K562 (cell line): ENCODE measurements around the gene CAPZA1.

Source experiments
- CTCF ChIP-seq, 3 experiments: IDR thresholded peaks in 2 of 3; conservative IDR thresholded peaks in 1 of 3; 2 replicates each; pipeline ENCODE4 v1.5.1; 2011 to 2012; ENCODE audit warnings: low read length in 3 of 3, mild to moderate bottlenecking in 3 of 3, control low read depth in 2 of 3, improper control_type of control experiment in 1 of 3, inconsistent platforms in 1 of 3, low read depth in 1 of 3, mixed read lengths in 1 of 3, moderate library complexity in 1 of 3; ENCODE audit not compliant: insufficient read depth in 2 of 3
- NR3C1 ChIP-seq: sonication (generic); formaldehyde crosslinking; IDR thresholded peaks from 2 replicates; pipeline ENCODE4 v1.8.1; 2022; ENCODE audit warnings: missing genetic modification reagents
- POLR2A ChIP-seq: fragments of 450-650 bp; conservative IDR thresholded peaks from 2 replicates; pipeline ENCODE4 v1.6.1; 2016
- TF ChIP-seq, protein P1 (sequence below), 2 experiments: fragments of 150-350 bp in 1 of 2; IDR thresholded peaks; 2 replicates each; pipeline ENCODE4 v1.6.1; 2012 to 2016; ENCODE audit warnings: low read depth in 2 of 2, low read length in 2 of 2, mild to moderate bottlenecking in 1 of 2, moderate library complexity in 1 of 2
- TF ChIP-seq, protein P2 (sequence below): sonication (generic); formaldehyde crosslinking; IDR thresholded peaks from 2 replicates; pipeline ENCODE4 v1.9.0; 2022; ENCODE audit warnings: mild to moderate bottlenecking, missing genetic modification reagents

DNA sequence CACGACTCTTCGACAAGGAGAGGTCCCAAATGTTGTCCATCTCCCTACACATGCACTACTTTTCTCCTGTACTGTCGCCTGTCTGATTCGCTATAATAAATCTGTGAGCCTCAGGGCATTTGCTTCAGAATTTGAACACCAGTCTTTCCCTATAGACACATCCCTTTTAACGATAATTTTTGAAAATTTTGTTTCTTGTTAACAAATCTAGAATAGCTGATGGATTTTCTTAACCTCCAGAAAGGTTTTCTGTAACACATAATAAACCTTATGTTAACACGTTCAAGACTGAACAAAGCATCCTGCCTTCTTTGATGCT is 704 bp downstream of the CAPZA1 start:
- TF ChIP-seq CTCF (IDR thresholded peaks at IDR 0.05 in 2 of 3, conservative IDR thresholded peaks at IDR 0.05 in 1 of 3; ENCODE audit: insufficient read depth in 2 of 3, low read depth in 1 of 3, low read length in 3 of 3): no peak
- TF ChIP-seq POLR2A: no peak
- TF ChIP-seq, protein P1, sequence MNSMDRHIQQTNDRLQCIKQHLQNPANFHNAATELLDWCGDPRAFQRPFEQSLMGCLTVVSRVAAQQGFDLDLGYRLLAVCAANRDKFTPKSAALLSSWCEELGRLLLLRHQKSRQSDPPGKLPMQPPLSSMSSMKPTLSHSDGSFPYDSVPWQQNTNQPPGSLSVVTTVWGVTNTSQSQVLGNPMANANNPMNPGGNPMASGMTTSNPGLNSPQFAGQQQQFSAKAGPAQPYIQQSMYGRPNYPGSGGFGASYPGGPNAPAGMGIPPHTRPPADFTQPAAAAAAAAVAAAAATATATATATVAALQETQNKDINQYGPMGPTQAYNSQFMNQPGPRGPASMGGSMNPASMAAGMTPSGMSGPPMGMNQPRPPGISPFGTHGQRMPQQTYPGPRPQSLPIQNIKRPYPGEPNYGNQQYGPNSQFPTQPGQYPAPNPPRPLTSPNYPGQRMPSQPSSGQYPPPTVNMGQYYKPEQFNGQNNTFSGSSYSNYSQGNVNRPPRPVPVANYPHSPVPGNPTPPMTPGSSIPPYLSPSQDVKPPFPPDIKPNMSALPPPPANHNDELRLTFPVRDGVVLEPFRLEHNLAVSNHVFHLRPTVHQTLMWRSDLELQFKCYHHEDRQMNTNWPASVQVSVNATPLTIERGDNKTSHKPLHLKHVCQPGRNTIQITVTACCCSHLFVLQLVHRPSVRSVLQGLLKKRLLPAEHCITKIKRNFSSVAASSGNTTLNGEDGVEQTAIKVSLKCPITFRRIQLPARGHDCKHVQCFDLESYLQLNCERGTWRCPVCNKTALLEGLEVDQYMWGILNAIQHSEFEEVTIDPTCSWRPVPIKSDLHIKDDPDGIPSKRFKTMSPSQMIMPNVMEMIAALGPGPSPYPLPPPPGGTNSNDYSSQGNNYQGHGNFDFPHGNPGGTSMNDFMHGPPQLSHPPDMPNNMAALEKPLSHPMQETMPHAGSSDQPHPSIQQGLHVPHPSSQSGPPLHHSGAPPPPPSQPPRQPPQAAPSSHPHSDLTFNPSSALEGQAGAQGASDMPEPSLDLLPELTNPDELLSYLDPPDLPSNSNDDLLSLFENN (IDR thresholded peaks at IDR 0.05; ENCODE audit: low read depth in 2 of 2, low read length in 2 of 2): no peak
- no peak for TF ChIP-seq NR3C1
- TF ChIP-seq, protein P2, sequence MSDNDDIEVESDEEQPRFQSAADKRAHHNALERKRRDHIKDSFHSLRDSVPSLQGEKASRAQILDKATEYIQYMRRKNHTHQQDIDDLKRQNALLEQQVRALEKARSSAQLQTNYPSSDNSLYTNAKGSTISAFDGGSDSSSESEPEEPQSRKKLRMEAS (CRISPR knock-in tag): no peak
